ENCODE measurements around the gene NBAS.
"Not testable (repeated sequence)": the region's sequence is repeated elsewhere in the genome, so short reads cannot be mapped to it uniquely, and the experiment has no call there.

The NBAS gene

GRCh38 chr2:15359716-15360531 is 201.2 kb downstream of the NBAS start:
- no peak for DNase-seq

- no peak for DNase-seq
These were observed 203.2 kb downstream of the NBAS start for GRCh38 chr2:15357922-15358321.

- no peak for DNase-seq
These were observed 203.9 kb downstream of the NBAS start for GRCh38 chr2:15357186-15357585.

- DNase-seq, result no peak
These were observed 205.7 kb downstream of the NBAS start for GRCh38 chr2:15355386-15355785.

GRCh38 chr2:15354596-15355366 is 206.4 kb downstream of the NBAS start:
- no peak for DNase-seq

GRCh38 chr2:15352363-15352762 is 208.8 kb downstream of the NBAS start:
- DNase-seq, result no peak

- DNase-seq, result no peak
These were observed 212.5 kb downstream of the NBAS start for GRCh38 chr2:15348636-15349035.

GRCh38 chr2:15348045-15348444 is 213.1 kb downstream of the NBAS start:
- no peak for DNase-seq

- no peak for DNase-seq
These were observed 214.5 kb downstream of the NBAS start for GRCh38 chr2:15346624-15347023.

GRCh38 chr2:15337996-15338666 is 223.0 kb downstream of the NBAS start:
- DNase-seq, result no peak

- DNase-seq, result no peak
These were observed 226.3 kb downstream of the NBAS start for GRCh38 chr2:15334644-15335326.

- DNase-seq, result no peak
These were observed 229.3 kb downstream of the NBAS start for GRCh38 chr2:15331787-15332186.

GRCh38 chr2:15325296-15325695 is 235.8 kb downstream of the NBAS start:
- DNase-seq, result no peak

- no peak for DNase-seq
These were observed 237.9 kb downstream of the NBAS start for GRCh38 chr2:15323227-15323626.

GRCh38 chr2:15321481-15321880 is 239.7 kb downstream of the NBAS start:
- not testable (repeated sequence) for DNase-seq

- no peak for DNase-seq
These were observed 244.7 kb downstream of the NBAS start for GRCh38 chr2:15316370-15316814.

- DNase-seq, result no peak
These were observed 245.7 kb downstream of the NBAS start for GRCh38 chr2:15315411-15315810.

- DNase-seq, result no peak
These were observed 247.5 kb downstream of the NBAS start for GRCh38 chr2:15313657-15314056.

- DNase-seq, result no peak
These were observed 249.2 kb downstream of the NBAS start for GRCh38 chr2:15311926-15312325.

- DNase-seq, result no peak
These were observed 249.8 kb downstream of the NBAS start for GRCh38 chr2:15311201-15311907.

- DNase-seq, result no peak
These were observed 253.6 kb downstream of the NBAS start for GRCh38 chr2:15307526-15307925.

- DNase-seq, result no peak
These were observed 254.4 kb downstream of the NBAS start for GRCh38 chr2:15306706-15307105.

Data from C1 segment of cervical spinal cord (tissue), 14 donors.